GM12878 (cell line): ENCODE results near the gene FAM78A.

Source experiments
- EZH2 ChIP-seq: IDR thresholded peaks from 2 replicates; pipeline ENCODE4 v1.6.1; 2012; ENCODE audit warnings: low read depth, mild to moderate bottlenecking, control low read depth, inconsistent platforms, low read length, borderline replicate concordance; ENCODE audit not compliant: control insufficient read depth
- MXI1 ChIP-seq: fragments of 150-350 bp; IDR thresholded peaks from 2 replicates; pipeline ENCODE4 v1.6.1; 2011; ENCODE audit warnings: low read depth, mild to moderate bottlenecking, inconsistent platforms, low read length, improper control_type of control experiment
- TF ChIP-seq, protein P1 (sequence below): IDR thresholded peaks from 2 replicates; pipeline ENCODE4 v1.6.1; 2011; ENCODE audit warnings: low read depth, low read length, improper control_type of control experiment, borderline replicate concordance
- TF ChIP-seq, protein P2 (sequence below): fragments of 450-650 bp; formaldehyde crosslinking; IDR thresholded peaks from 2 replicates; pipeline ENCODE4 v1.5.0; 2022; ENCODE audit warnings: mild to moderate bottlenecking, missing genetic modification characterization

DNA sequence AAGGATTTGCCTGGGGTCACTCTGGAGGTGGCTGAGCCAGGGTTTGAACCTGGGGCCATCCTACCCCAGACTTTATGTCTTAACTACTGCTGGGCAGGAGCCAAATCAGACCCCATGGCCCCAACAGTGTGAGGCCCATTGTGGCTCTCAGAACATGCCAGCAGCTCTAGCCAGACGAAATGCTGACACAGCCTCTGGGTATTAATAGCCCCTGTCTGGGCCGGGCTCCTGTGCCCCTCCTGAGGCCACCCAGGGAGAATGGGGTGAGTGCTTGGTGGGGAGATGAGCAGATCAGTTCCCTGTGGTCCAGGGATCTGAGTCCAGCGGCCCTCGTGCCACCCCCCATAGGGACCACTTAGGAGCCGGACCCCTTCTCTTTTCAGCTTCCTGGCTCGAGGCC lies 11.0 kb upstream of the FAM78A start:
- TF ChIP-seq, protein P1, sequence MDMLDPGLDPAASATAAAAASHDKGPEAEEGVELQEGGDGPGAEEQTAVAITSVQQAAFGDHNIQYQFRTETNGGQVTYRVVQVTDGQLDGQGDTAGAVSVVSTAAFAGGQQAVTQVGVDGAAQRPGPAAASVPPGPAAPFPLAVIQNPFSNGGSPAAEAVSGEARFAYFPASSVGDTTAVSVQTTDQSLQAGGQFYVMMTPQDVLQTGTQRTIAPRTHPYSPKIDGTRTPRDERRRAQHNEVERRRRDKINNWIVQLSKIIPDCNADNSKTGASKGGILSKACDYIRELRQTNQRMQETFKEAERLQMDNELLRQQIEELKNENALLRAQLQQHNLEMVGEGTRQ: no peak
- TF ChIP-seq MXI1: no peak
- TF ChIP-seq, protein P2, sequence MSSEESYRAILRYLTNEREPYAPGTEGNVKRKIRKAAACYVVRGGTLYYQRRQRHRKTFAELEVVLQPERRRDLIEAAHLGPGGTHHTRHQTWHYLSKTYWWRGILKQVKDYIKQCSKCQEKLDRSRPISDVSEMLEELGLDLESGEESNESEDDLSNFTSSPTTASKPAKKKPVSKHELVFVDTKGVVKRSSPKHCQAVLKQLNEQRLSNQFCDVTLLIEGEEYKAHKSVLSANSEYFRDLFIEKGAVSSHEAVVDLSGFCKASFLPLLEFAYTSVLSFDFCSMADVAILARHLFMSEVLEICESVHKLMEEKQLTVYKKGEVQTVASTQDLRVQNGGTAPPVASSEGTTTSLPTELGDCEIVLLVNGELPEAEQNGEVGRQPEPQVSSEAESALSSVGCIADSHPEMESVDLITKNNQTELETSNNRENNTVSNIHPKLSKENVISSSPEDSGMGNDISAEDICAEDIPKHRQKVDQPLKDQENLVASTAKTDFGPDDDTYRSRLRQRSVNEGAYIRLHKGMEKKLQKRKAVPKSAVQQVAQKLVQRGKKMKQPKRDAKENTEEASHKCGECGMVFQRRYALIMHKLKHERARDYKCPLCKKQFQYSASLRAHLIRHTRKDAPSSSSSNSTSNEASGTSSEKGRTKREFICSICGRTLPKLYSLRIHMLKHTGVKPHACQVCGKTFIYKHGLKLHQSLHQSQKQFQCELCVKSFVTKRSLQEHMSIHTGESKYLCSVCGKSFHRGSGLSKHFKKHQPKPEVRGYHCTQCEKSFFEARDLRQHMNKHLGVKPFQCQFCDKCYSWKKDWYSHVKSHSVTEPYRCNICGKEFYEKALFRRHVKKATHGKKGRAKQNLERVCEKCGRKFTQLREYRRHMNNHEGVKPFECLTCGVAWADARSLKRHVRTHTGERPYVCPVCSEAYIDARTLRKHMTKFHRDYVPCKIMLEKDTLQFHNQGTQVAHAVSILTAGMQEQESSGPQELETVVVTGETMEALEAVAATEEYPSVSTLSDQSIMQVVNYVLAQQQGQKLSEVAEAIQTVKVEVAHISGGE (CRISPR knock-in tag): no peak
- no peak for TF ChIP-seq EZH2
